OCI-LY7 (cell line): Measurements from ENCODE around the gene GRAMD1B. TPM values are rescaled to one million over a fixed set of nuclear protein-coding genes. Genes with fewer than 3 reads are reported as not detected.

Source experiments
- BruUV-seq: library from RNA; stranded (reverse); fragments of 400-500 nt; replicated peaks from 2 replicates; lab custom pipeline; 2021; lab: Mats Ljungman, UMichigan
- CTCF ChIA-PET: fragments of 300-600 bp; sonication (Branson Sonifier 250); formaldehyde crosslinking; loops from one replicate; lab custom pipeline; 2022; ENCODE audit warnings: antibody characterized with exemption; ENCODE audit not compliant: unreplicated experiment; lab: Charles Lee
- POLR2A ChIA-PET: fragments of 300-600 bp; sonication (Branson Sonifier 250); formaldehyde crosslinking; loops from one replicate; lab custom pipeline; 2022; ENCODE audit warnings: antibody characterized with exemption; lab: Charles Lee
- DNase-seq: peaks from one replicate; pipeline ENCODE4 v3.0.0-alpha.2; 2015; ENCODE audit warnings: low spot score
- H2AFZ ChIP-seq: fragments of 200-600 bp; sonication (generic), shearing (Covaris generic); 2 replicates; pipeline ENCODE4 v1.6.1; 2014; ENCODE audit warnings: mild to moderate bottlenecking, antibody characterized with exemption, low read length, moderate library complexity
- H3K27ac ChIP-seq: fragments of 200-600 bp; sonication (generic); 2 replicates; pipeline ENCODE4 v1.5.1; 2014; ENCODE audit warnings: mixed run types, low read depth, mild to moderate bottlenecking, moderate library complexity, low read length, inconsistent platforms; ENCODE audit not compliant: poor library complexity, severe bottlenecking
- H3K36me3 ChIP-seq: fragments of 200-600 bp; sonication (generic); 2 replicates; pipeline ENCODE4 v1.6.1; 2014; ENCODE audit warnings: mild to moderate bottlenecking, antibody characterized with exemption, low read length, moderate library complexity, mixed read lengths; ENCODE audit not compliant: insufficient read depth
- H3K4me1 ChIP-seq: fragments of 200-600 bp; sonication (generic); 2 replicates; pipeline ENCODE4 v1.5.1; 2014; ENCODE audit warnings: mild to moderate bottlenecking, low read length; ENCODE audit not compliant: insufficient read depth, poor library complexity, severe bottlenecking
- H3K4me2 ChIP-seq: fragments of 200-600 bp; sonication (generic); 2 replicates; pipeline ENCODE4 v1.6.1; 2014; ENCODE audit warnings: mild to moderate bottlenecking, low read length
- H3K4me3 ChIP-seq: fragments of 200-600 bp; sonication (generic); 2 replicates; pipeline ENCODE4 v1.5.1; 2014; ENCODE audit warnings: mild to moderate bottlenecking, low read depth, low read length; ENCODE audit not compliant: poor library complexity, severe bottlenecking
- H3K79me2 ChIP-seq: fragments of 200-600 bp; sonication (generic); 2 replicates; pipeline ENCODE4 v1.6.1; 2016; ENCODE audit warnings: low read depth, mild to moderate bottlenecking, low read length, moderate library complexity, mixed read lengths; ENCODE audit not compliant: insufficient read depth
- H3K9me2 ChIP-seq: fragments of 200-600 bp; sonication (generic); 2 replicates; pipeline ENCODE4 v1.6.1; 2016; ENCODE audit warnings: mild to moderate bottlenecking, low read length, mixed read lengths; ENCODE audit not compliant: insufficient read depth
- H3K9me3 ChIP-seq: fragments of 200-600 bp; sonication (generic); 2 replicates; pipeline ENCODE4 v1.6.1; 2014; ENCODE audit warnings: mild to moderate bottlenecking, mixed run types, low read length, mixed read lengths
- H4K20me1 ChIP-seq: fragments of 200-600 bp; sonication (generic); 2 replicates; pipeline ENCODE4 v1.6.1; 2014; ENCODE audit warnings: mild to moderate bottlenecking, antibody characterized with exemption, low read length, moderate library complexity, mixed read lengths; ENCODE audit not compliant: insufficient read depth
- EZH2phosphoT487 ChIP-seq: fragments of 200-600 bp; sonication (generic); IDR thresholded peaks from 2 replicates; pipeline ENCODE4 v1.6.1; 2018; ENCODE audit warnings: low read depth, borderline replicate concordance, mild to moderate bottlenecking, mixed run types, antibody characterized with exemption, low read length, moderate library complexity, mixed read lengths
- intact Hi-C: fragments of 100-400 bp; cut with micrococcal nuclease; formaldehyde crosslinking; loops from one replicate; pipeline ENCODE4 v1.10.0; 2022; ENCODE audit not compliant: unreplicated experiment
- total RNA-seq, 2 experiments: library from RNA; depleted of rRNA in 1 of 2; stranded (reverse); fragments of >200 nt in 1 of 2; shearing (Covaris generic) in 1 of 2; gene quantifications; 2 replicates each; pipeline ENCODE4 v1.2.3, GENCODE V29; 2014 to 2022
- TF ChIP-seq, protein P1 (sequence below): fragments of 200-600 bp; sonication (generic); conservative IDR thresholded peaks from 2 replicates; pipeline ENCODE4 v1.5.1; 2014; ENCODE audit warnings: mild to moderate bottlenecking, antibody characterized with exemption, low read length, moderate library complexity, mixed read lengths

The GRAMD1B gene
- total RNA-seq, 2 experiments from 2014 or later = 0.16 TPM; not detected in 1

DNA sequence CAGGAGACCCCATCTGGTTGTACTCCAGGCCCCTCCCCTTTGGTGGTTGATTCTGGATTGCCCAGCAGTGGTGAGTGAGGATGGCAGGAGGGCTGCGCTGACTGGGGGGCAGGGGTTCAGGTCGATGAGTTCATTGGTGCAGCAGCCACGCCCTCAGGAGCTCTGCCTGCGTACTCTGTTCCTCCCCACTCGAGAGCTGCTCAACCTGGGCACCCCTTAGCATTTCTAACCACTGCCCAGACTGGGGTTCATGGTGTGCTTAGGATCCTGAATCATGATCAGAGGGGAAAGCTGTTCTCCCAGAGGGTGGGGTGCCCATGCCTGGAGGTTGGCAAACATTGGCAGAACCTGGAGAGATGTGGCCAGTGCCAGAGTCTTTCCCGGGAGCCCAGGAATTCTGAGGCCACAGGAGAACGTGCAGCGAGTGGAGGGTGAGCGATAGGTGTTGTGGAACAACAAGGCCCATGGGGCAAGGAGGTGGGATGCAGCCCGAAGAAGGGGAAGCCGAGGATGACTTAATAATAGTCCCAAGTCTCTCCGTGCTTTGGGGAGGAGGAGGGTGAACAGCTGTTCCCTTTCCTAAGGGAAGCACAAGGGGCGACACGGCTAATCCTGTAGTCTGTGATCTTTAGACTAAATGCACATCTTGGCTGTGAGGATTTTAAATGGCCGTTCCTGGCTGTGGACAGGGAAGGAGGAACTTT, 148.9 kb downstream of the GRAMD1B start:
- CTCF ChIA-PET = no interaction called here
- Histone ChIP-seq H3K9me3 (no peaks in the 10 kb centered on the region), H3K4me1 (no peaks in the 10 kb centered on the region), H3K4me3 (no peak overlapping the region), H3K9me2 (no peaks in the 10 kb centered on the region), H3K79me2 (no peaks in the 10 kb centered on the region), H3K27ac (no peak overlapping the region), H2AFZ (no peak overlapping the region), H3K4me2 (no peak overlapping the region), H3K36me3 (no peaks in the 10 kb centered on the region), H4K20me1 (no peaks in the 10 kb centered on the region)
- DNase-seq = no peak
- no TSS peak for BruUV-seq
- intact Hi-C loops = no loop called here
- no peak for TF ChIP-seq EZH2phosphoT487
- TF ChIP-seq, protein P1, sequence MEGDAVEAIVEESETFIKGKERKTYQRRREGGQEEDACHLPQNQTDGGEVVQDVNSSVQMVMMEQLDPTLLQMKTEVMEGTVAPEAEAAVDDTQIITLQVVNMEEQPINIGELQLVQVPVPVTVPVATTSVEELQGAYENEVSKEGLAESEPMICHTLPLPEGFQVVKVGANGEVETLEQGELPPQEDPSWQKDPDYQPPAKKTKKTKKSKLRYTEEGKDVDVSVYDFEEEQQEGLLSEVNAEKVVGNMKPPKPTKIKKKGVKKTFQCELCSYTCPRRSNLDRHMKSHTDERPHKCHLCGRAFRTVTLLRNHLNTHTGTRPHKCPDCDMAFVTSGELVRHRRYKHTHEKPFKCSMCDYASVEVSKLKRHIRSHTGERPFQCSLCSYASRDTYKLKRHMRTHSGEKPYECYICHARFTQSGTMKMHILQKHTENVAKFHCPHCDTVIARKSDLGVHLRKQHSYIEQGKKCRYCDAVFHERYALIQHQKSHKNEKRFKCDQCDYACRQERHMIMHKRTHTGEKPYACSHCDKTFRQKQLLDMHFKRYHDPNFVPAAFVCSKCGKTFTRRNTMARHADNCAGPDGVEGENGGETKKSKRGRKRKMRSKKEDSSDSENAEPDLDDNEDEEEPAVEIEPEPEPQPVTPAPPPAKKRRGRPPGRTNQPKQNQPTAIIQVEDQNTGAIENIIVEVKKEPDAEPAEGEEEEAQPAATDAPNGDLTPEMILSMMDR = no peak
- POLR2A ChIA-PET = no interaction called here

DNA sequence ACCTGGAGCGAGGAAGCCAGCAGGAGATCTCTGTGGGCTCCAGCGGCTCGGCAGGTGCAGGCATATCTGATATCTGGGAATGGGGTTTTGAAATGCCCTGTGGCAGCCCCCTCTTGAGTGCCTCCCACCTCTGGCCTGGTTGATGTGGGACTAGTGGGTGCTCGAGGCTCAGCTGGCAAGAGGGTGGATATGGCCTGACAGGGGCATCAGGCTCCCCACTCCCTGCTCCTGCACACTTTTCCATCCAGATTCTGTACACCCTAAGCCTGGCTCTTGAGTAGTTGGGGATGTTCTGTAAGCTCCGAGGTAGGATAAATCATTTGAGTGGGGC, 149.4 kb downstream of the GRAMD1B start:
- ChIA-PET CTCF (no interaction called here), POLR2A (no interaction called here)
- no peaks in the 10 kb centered on the region for H4K20me1 ChIP-seq
- no peaks in the 10 kb centered on the region for H3K36me3 ChIP-seq
- no peak for DNase-seq
- H2AFZ ChIP-seq = no peak overlapping the region
- no peaks in the 10 kb centered on the region for H3K9me3 ChIP-seq
- intact Hi-C loops = no loop called here
- H3K27ac ChIP-seq = no peak overlapping the region
- no peaks in the 10 kb centered on the region for H3K79me2 ChIP-seq
- no peak overlapping the region for H3K4me2 ChIP-seq
- TF ChIP-seq, protein P1 = no peak
- TF ChIP-seq EZH2phosphoT487 = no peak
- no peaks in the 10 kb centered on the region for H3K4me1 ChIP-seq
- no peak overlapping the region for H3K4me3 ChIP-seq
- BruUV-seq = no TSS peak
- no peaks in the 10 kb centered on the region for H3K9me2 ChIP-seq

DNA sequence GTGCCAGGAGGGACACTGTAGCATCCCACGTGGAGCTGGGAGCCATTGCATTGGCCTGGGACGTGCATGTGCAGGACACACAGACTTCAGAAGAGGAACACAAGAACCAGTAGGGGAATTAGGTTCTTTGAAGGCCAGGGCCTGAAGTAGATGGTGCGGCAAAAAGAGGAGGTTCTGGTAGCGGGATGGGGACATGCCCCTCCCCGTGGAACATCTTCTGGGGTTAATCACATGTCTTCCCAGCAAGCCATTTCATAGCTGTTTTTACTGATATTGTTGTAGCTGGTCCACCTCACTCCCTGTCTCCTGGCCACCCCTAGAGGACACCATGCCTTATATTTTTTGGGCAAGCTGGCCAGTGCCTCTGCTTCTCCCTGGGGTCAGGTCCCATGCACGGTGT, 150.1 kb downstream of the GRAMD1B start:
- Histone ChIP-seq H3K4me2 (no peak overlapping the region), H3K9me3 (no peaks in the 10 kb centered on the region), H4K20me1 (no peaks in the 10 kb centered on the region), H3K4me3 (no peak overlapping the region), H3K9me2 (no peaks in the 10 kb centered on the region), H3K36me3 (no peaks in the 10 kb centered on the region), H2AFZ (no peak overlapping the region), H3K27ac (no peak overlapping the region), H3K4me1 (no peaks in the 10 kb centered on the region), H3K79me2 (no peaks in the 10 kb centered on the region)
- CTCF ChIA-PET = no interaction called here
- DNase-seq = no peak
- POLR2A ChIA-PET = interaction anchor here (0.6 kb wide), 1 partner anchor 718 kb away, joined by 3 read pairs; no protein-coding TSS in a partner anchor
- intact Hi-C loops = loop anchor here (5.0 kb wide), 1 partner anchor 132 kb away; no protein-coding TSS in a partner anchor
- no peak for TF ChIP-seq EZH2phosphoT487
- TF ChIP-seq, protein P1 = no peak
- no TSS peak for BruUV-seq
